ENCODE measurements around the gene FGF14.

Gene FGF14

DNA sequence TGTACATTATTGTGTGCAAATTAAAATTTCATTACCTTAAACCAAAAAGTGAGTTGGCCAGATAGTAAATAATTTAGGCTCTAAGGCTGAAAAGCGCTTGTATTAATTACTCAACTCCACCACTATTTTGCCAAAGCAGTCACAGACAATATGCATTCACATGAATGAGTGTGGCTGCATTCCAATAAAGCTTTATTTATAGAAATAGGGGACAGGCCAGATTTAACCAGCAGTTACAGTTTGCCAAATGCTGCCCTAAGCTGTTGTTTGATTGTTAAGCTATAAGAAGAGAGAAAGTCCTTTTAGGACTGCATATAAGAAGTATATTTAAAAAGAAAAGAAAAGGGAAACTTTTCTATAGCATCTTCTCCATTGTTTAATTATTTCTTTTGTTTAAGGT, 606.8 kb downstream of the FGF14 start:
- DNase-seq (ENCODE audit: low spot score), result no peak

DNA sequence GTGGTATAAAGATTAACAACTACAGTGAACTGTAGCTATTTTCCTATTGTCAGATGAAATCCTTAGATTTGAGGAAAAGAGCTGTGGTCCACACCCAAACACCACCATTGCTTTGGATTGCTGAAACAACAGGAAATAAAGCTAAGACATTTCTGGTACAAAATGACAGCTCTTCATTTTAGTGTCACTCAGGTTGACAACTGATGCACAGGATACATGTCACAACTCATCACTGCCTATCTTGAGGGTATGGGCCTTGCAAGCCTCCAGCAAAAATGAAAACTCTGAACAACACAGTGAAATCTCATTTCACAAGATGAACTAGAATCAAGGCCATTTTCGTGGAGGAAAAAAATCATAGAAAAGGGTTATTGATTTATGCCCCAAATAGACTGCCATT, 609.7 kb downstream of the FGF14 start:
- DNase-seq (ENCODE audit: low spot score), result no peak

DNA sequence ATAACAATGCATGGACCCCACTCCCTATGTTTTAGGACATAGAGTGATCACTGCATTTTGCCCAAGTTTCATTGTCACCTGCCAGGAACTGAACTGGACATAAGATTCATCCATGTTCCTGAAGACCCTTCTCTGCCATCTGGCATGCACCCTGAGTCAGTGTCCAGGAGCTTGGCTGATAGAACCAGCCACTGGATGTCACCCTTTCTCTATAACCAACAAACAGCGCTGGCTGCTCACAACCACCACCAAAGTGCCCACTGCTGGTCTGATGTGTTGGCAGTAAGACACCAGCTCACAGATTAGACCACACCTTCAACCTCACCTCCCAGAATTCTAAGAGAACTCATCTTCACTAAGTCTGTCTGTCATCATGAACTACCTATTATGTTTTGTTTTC, 616.0 kb downstream of the FGF14 start:
- peak; percentile 74 for DNase-seq (ENCODE audit: low spot score)

DNA sequence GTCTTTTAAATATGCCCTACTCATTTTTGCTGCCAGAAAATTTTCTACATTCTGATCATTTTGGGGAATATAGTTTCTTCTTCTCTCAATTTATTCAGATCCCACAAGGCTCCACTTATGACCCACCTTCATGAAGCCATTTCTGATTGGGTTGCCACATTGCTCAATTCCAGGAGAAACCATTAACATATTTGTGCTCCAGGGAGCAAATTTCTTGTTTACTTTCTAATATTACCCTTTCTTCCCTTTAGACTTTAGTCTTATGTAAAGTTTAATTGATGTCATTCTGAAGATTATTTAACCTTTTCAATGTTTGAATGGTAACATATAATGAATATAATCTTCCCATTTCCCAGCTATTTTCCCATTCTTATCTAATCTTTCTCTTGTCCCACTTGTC, 617.5 kb downstream of the FGF14 start:
- DNase-seq (ENCODE audit: low spot score), result no peak

- no peak for DNase-seq (ENCODE audit: low spot score)
These were observed 618.3 kb downstream of the FGF14 start for GRCh38 chr13:101783554-101783953.

DNA sequence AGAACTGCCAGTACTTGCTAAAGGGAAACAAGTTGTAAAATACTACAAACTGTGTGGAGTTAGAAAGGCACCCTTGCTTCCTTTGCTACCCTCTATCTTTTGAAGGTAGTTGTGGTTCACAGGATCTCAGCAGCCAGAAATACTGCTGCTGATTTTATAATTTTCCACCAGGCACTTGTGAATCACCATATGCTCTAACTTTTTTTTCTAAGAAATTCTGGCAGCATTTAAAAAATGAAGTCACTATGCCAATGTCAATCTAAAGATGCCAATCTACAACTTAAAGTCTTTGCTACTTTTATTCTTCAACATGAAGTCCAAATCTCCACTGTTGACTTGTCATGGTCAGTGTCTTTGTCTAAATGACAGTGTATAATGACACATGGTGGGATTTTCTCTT, 621.6 kb downstream of the FGF14 start:
- no peak for DNase-seq (ENCODE audit: low spot score)

DNA sequence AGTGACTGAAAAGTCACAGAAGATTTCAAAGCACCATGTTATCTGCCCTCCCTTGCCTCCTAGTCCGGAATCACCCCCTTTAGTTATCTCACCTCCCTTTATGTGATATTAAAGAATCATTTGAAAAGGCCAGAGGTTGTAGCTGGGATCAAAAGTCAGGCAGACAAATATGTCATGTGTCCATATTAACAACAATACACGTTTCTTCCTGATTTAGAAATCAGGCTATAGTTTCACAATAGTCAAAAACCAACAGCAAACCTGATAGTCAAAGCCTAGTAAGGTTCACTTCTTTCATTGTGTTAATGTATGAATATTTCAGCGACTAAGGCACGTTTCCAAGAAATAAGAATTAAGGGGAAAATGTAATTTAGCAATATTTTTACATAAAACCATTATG, 622.7 kb downstream of the FGF14 start:
- DNase-seq (ENCODE audit: low spot score), result no peak

- no peak for DNase-seq (ENCODE audit: low spot score)
These were observed 626.6 kb downstream of the FGF14 start for GRCh38 chr13:101775267-101775666.

DNA sequence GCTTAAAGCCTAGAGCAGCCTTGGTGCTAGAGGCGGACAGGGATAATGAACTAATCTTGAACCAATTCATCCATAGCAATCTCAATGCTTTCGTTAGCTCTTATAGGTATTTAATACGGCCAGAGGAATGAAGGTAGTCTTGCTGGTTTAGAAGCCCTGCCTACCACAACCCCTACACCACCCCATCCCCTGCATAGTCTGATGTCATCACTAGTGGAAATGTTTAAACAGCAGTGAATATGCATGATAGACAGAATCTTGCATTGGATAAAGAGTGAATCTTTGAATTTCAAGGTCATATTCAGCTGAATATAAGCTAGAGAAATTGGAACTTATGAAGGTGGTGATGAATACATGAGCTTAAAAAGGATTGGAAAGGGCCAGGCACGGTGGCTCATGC, 627.5 kb downstream of the FGF14 start:
- DNase-seq (ENCODE audit: low spot score), result no peak

GRCh38 chr13:101773062-101773461, 628.8 kb downstream of the FGF14 start:
- DNase-seq (ENCODE audit: low spot score), result no peak

DNA sequence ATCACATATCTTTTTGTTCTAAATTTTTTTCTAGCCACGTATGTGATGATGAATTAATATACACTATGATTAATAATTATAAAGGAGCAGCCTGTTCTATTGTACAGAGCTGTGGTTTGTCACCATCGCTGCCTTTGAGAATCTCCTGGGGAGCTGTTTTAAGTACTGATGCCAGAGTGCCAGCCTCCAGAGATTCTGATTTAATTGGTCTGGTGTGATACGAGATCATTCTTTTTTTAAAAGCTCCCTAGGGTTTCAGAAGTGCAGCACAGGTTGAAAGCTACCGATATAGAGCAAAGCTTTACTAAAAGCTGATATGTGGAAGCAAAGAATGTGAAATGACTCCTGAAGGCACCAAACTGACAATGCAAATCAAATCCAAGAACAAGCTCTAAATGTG, 634.7 kb downstream of the FGF14 start:
- no peak for DNase-seq (ENCODE audit: low spot score)

GRCh38 chr13:101763191-101763590, 638.7 kb downstream of the FGF14 start:
- no peak for DNase-seq (ENCODE audit: low spot score)

GRCh38 chr13:101757446-101758039, 644.3 kb downstream of the FGF14 start:
- peak; percentile 55 for DNase-seq (ENCODE audit: low spot score)

DNA sequence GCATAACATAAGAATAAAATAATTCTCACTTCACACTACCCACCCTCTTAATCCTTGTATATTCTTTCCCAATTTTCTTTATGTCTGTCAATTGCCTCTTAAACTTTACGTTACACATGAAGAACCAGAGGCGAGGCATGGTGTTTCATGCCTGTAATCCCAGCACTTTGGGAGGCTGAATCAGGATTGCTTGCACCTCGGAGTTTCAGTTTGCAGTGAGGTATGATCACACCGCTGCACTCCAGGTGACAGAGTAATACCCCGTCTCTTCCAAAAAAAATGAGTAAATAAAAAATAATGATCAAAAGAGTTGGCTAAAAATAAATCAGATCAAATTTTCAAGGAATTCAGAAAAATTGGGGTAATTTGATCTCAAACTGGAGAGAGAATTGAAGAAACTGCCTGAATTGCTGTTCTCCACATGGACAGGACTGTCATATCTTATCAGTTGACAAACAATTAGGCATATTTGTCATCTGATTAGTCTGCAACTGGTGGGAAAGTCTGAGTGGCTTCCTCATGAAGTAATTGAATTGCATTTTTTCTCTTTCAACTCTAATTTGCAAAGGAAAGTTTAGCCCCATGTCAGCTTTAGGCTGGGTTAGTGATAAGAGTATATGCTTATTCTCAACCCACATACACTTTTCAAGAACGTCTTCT, 646.5 kb downstream of the FGF14 start:
- peak; percentile 63 for DNase-seq (ENCODE audit: low spot score)

DNA sequence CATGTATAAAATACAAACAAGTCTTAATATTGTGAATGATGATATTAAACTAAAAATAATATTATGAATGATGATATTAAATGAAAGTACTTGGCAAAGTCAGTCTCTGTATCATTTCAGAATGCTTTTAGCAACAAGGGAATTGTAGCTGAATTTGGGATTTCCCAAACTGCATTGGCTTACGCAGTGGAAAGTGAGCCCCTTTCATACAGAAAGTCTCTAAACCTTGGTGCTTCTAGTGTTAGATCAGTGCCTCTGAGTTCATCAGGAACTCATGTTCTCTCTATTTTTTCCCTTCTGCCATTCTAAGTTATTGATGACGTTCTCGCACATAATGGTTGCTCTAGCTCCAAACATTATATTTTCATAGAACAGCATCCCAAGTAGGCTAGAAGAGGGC, 649.4 kb downstream of the FGF14 start:
- no peak for DNase-seq (ENCODE audit: low spot score)

DNA sequence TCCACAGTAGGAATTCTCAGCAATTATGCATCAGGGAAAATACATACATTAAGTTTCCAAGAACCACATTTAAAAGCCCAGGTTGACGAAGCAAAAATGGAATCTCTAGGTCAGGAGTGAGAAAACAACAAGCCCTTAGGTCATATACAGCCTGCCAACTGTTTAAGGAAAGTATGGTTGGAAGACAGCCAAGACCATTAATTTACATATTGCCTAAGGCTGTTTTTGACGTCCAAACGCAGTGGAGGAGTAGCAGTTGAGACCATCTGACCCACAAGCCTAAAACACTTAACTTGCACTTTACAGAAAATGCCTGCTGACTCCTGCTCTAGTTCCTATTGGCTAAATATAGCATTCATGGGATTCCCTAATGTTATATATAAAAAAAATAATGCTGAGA, 650.4 kb downstream of the FGF14 start:
- no peak for DNase-seq (ENCODE audit: low spot score)

DNA sequence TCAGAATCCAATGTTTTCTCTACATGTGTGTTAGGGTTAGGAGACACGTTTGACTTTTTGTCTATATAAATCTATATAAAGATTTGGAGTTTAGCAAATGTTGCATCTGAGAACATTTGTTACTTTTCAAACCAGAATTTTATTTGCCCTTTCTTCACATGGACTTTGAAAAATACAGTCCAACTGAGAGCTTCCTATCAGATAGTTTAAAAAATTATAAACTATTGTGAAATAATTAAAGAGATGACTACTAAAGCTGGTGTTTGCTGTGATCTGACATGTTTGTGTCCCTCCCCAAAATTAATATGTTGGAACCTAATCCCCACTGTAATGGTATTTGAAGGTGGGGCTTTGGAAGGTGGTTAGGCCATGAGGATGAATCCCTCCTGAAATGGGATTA, 652.3 kb downstream of the FGF14 start:
- DNase-seq (ENCODE audit: low spot score), result no peak

DNA sequence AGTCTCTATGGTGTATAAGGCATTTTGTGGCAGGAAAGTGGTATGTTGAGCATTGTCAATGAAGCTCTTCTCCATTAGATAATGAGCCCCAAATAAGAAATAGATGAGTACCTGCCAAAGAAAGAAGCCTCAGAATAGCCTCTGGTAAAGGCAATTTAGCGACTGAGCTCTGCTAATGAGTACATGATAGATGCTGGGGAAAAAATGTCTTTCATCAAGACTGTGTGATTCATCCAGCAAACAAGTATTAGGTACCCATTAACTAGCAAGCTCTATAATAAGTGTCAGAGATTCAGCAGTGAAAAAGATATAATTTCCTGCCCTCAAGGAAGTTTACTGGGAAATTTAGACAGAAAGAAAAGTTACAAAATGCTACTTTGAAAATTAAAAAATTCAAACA, 654.8 kb downstream of the FGF14 start:
- DNase-seq (ENCODE audit: low spot score), result no peak

DNA sequence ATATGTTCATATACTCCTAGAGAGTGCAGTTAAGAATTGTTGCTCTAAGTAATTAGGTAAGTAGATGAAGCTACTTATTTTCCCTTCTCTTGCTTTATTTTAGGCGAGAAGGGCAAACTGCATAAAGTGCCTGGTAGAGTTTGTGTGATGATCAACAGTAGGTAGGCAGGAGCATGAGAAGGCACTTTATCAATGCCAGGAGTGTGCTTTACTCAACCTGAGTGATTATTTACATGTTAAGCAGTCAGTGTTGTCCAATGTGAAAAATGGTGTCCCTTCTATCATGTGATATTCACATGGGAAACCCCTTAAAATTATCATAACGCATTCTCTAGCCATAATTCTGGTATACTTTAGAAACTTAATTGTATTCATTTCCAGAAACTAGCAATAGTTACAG, 655.3 kb downstream of the FGF14 start:
- no peak for DNase-seq (ENCODE audit: low spot score)

GRCh38 chr13:101739382-101740178, 662.3 kb downstream of the FGF14 start:
- no peak for DNase-seq (ENCODE audit: low spot score)

DNA sequence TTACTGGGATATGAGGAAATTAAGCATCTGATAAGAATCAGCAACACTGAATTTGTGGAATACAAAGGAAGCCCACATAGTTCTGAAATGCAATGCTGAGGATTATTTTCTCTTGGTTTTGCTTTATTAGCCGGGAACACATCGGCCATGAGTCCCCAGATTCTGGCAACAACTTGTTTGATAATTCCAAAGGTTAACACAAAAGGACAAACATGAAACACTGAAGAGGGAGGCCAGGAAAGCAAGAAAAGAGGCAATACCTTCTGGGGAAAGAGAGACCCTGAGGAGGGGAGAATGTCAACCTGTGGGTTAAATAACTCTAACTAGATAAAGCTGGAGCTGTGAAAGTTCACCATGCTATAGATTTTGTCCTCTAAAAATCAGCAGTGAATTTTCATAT, 663.5 kb downstream of the FGF14 start:
- no peak for DNase-seq (ENCODE audit: low spot score)

- no peak for DNase-seq (ENCODE audit: low spot score)
These were observed 665.3 kb downstream of the FGF14 start for GRCh38 chr13:101736566-101736965.

DNA sequence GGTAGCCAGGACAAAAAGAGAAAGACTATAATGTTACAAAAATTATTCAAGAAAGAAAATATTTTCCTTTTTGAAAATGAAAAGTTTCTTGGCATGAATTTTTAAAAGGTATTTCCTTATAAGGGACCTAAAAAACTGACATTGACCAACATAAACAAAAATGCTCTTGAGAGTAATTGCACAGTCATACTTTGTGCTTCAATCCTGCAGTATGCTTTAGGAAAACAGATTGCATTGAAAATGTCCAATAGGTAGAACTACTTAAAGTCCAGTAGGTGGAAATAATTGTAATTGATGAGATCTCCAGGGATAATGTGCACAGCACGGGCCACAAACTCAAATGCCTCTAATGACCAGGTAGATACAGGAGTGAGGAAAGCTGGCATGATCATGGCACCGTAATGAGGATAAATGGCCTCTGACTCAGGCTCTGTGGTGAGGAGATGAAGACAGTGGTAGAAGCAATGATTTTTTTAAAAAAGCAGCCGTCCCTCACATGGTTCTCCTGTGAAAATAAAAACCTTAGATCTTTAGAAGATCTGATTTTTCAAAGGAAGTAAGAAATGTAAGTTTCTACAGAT, 671.3 kb downstream of the FGF14 start:
- no peak for DNase-seq (ENCODE audit: low spot score)
